Calu3 (cell line): Measurements from ENCODE around the gene RASL10B. TPM values are rescaled to one million over a fixed set of nuclear protein-coding genes. Genes with fewer than 3 reads are reported as not detected.

Experiments used
- BruUV-seq: library from RNA; stranded (reverse); fragments of 400-500 nt; replicated peaks from 2 replicates; lab custom pipeline; 2021; lab: Mats Ljungman, UMichigan
- CTCF ChIA-PET: fragments of 300-600 bp; sonication (Branson Sonifier 250); formaldehyde crosslinking; loops from one replicate; lab custom pipeline; 2022; ENCODE audit warnings: antibody characterized with exemption; lab: Charles Lee
- DNase-seq: peaks from one replicate; pipeline ENCODE4 v3.0.0; 2022
- H3K27ac Mint-ChIP-seq: one replicate; pipeline ENCODE4 v1.8.0; 2022; ENCODE audit warnings: mixed read lengths; ENCODE audit not compliant: unreplicated experiment
- H3K27me3 Mint-ChIP-seq: one replicate; pipeline ENCODE4 v1.8.0; 2022; ENCODE audit warnings: mixed read lengths; ENCODE audit not compliant: unreplicated experiment
- H3K36me3 Mint-ChIP-seq: one replicate; pipeline ENCODE4 v1.8.0; 2022; ENCODE audit warnings: mild to moderate bottlenecking, moderate library complexity, mixed read lengths; ENCODE audit not compliant: insufficient read depth, unreplicated experiment
- H3K4me1 Mint-ChIP-seq: one replicate; pipeline ENCODE4 v1.8.0; 2022; ENCODE audit warnings: mild to moderate bottlenecking, low read depth, mixed read lengths; ENCODE audit not compliant: unreplicated experiment
- H3K4me3 Mint-ChIP-seq: one replicate; pipeline ENCODE4 v1.8.0; 2022; ENCODE audit warnings: mild to moderate bottlenecking, low read depth, moderate library complexity, mixed read lengths; ENCODE audit not compliant: unreplicated experiment
- H3K9me3 Mint-ChIP-seq: one replicate; pipeline ENCODE4 v1.8.0; 2022; ENCODE audit warnings: low read depth, mixed read lengths; ENCODE audit not compliant: unreplicated experiment
- intact Hi-C: fragments of 100-400 bp; cut with micrococcal nuclease; formaldehyde crosslinking; loops from one replicate; pipeline ENCODE4 v1.10.0; 2022; ENCODE audit not compliant: unreplicated experiment
- total RNA-seq: library from RNA; stranded (reverse); gene quantifications from 2 replicates; pipeline ENCODE4 v1.2.3, GENCODE V29; 2022
- TF ChIP-seq, protein P1 (sequence below): fragments of 200-600 bp; IDR thresholded peaks from one replicate; pipeline ENCODE4 v1.8.0; 2022; ENCODE audit warnings: antibody characterized with exemption; ENCODE audit not compliant: unreplicated experiment

The RASL10B gene
- total RNA-seq, 1 experiment from 2014 or later, result 1.4 TPM

DNA sequence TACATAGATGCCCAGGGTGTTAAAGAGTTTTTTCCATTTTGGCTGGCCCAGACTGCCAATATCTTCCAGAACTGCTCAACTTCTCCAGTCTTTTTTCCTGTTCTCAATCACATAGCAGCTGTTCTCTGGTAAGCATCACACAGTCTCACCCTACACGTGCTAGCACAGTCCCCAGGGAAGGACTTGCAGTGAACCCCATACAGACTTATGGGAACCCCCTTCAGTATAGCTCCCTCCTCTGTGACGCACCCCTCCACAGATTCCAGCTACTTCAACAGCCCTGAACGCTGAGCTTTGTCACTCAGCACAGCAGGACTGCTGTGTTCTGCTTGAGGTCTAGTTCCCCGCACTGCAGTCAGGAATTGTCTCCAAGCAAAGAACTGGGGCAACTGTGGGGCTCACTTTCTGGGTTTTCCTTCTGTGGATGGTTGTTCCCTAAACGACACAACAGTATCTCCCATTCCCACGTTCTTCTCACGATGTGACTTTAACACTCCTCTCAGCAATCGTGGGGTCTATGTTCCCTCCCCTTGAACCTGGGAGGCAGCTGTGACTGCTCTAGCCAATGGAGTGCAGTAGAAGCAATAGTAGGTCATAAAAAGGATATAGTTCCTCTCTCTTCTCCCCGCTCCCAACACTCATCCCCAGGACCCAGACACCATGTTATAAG, 60.4 kb downstream of the RASL10B start:
- Mint-ChIP-seq H3K4me3 (no peak overlapping the region), H3K9me3 (no peaks in the 10 kb centered on the region), H3K27ac (no peak overlapping the region), H3K4me1 (peaks cover 12% of the 10 kb centered on the region), H3K36me3 (peaks cover 13% of the 10 kb centered on the region), H3K27me3 (peaks cover 54% of the 10 kb centered on the region)
- TF ChIP-seq, protein P1, sequence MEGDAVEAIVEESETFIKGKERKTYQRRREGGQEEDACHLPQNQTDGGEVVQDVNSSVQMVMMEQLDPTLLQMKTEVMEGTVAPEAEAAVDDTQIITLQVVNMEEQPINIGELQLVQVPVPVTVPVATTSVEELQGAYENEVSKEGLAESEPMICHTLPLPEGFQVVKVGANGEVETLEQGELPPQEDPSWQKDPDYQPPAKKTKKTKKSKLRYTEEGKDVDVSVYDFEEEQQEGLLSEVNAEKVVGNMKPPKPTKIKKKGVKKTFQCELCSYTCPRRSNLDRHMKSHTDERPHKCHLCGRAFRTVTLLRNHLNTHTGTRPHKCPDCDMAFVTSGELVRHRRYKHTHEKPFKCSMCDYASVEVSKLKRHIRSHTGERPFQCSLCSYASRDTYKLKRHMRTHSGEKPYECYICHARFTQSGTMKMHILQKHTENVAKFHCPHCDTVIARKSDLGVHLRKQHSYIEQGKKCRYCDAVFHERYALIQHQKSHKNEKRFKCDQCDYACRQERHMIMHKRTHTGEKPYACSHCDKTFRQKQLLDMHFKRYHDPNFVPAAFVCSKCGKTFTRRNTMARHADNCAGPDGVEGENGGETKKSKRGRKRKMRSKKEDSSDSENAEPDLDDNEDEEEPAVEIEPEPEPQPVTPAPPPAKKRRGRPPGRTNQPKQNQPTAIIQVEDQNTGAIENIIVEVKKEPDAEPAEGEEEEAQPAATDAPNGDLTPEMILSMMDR, result no peak
- intact Hi-C loops, result no loop called here
- no TSS peak for BruUV-seq
- DNase-seq, result no peak
- CTCF ChIA-PET, result interaction anchor here (1.4 kb wide), 1 partner anchor 25 kb away, joined by 4 read pairs; no protein-coding TSS in a partner anchor

Other genes with a start within 250 kb of the RASL10B start
- 0.14 and 0.51 TPM in 2 replicates for gene SLFN12L, start 194.0 kb upstream of the RASL10B start, total RNA-seq
- gene SLFN14, start 170.8 kb upstream of the RASL10B start, total RNA-seq, result not detected in 2 replicates
- 3.4 and 4.1 TPM in 2 replicates for gene PEX12, start 153.1 kb upstream of the RASL10B start, total RNA-seq
- 309 and 320 TPM in 2 replicates for gene AP2B1, start 144.3 kb upstream of the RASL10B start, total RNA-seq
- gene GAS2L2, start 21.6 kb downstream of the RASL10B start, total RNA-seq, result not detected in 2 replicates
- not detected in 2 replicates for gene C17orf50, start 29.2 kb downstream of the RASL10B start, total RNA-seq
- gene MMP28, start 64.0 kb downstream of the RASL10B start, total RNA-seq, result not detected in 2 replicates
- 284 and 286 TPM in 2 replicates for gene TAF15, start 77.8 kb downstream of the RASL10B start, total RNA-seq
- gene HEATR9, start 137.3 kb downstream of the RASL10B start, total RNA-seq, result not detected in 2 replicates
- 7.0 and 28.7 TPM in 2 replicates for gene CCL5, start 148.7 kb downstream of the RASL10B start, total RNA-seq
- 6.2 and 6.5 TPM in 2 replicates for gene RDM1, start 199.1 kb downstream of the RASL10B start, total RNA-seq
- not detected in 2 replicates for gene LYZL6, start 212.1 kb downstream of the RASL10B start, total RNA-seq
- gene CCL16, start 249.9 kb downstream of the RASL10B start, total RNA-seq, result not detected in 2 replicates